CD14-positive monocyte (primary cell): Measurements from ENCODE around the gene PLEKHO1. TPM values are rescaled to one million over a fixed set of nuclear protein-coding genes. Genes with fewer than 3 reads are reported as not detected.
"Not testable (repeated sequence)": the region's sequence is repeated elsewhere in the genome, so short reads cannot be mapped to it uniquely, and the experiment has no call there.

Experiments used
- DNase-seq, 3 donors: peaks; one replicate each; pipeline ENCODE4 v3.0.0-alpha.2; 2011 to 2022
- H2AFZ ChIP-seq: 2 replicates; pipeline ENCODE4 v1.6.0; 2012; ENCODE audit warnings: mild to moderate bottlenecking, low read depth, low read length, inconsistent platforms; ENCODE audit not compliant: insufficient read depth, poor library complexity, severe bottlenecking
- H3K27ac ChIP-seq, 2 donors: 1 replicate in 1 of 2; 2 replicates in 1 of 2; pipeline ENCODE4 v1.5.1; 2012 to 2013; ENCODE audit warnings: low read length in 2 of 2, control low read depth in 1 of 2, inconsistent platforms in 1 of 2, low read depth in 1 of 2, mild to moderate bottlenecking in 1 of 2
- H3K27me3 ChIP-seq, 2 donors: one replicate each; pipeline versions ENCODE4 v1.6.0 to v1.6.1; 2011 to 2013; ENCODE audit warnings: low read length in 2 of 2; ENCODE audit not compliant: control insufficient read depth in 2 of 2, insufficient read depth in 2 of 2
- H3K36me3 ChIP-seq, 2 donors: replicated peaks in 1 of 2; 1 replicate in 1 of 2; 2 replicates in 1 of 2; pipeline versions ENCODE4 v1.5.1 to v1.6.1; 2012 to 2013; ENCODE audit warnings: low read length in 2 of 2, control low read depth in 1 of 2, inconsistent platforms in 1 of 2, mild to moderate bottlenecking in 1 of 2; ENCODE audit not compliant: insufficient read depth in 2 of 2, control insufficient read depth in 1 of 2
- H3K4me1 ChIP-seq, 2 donors: 1 replicate in 1 of 2; 2 replicates in 1 of 2; pipeline versions ENCODE4 v1.5.1 to v1.6.1; 2012 to 2013; ENCODE audit warnings: low read length in 2 of 2, control low read depth in 1 of 2, inconsistent platforms in 1 of 2, mild to moderate bottlenecking in 1 of 2, moderate library complexity in 1 of 2; ENCODE audit not compliant: insufficient read depth in 2 of 2, control insufficient read depth in 1 of 2
- H3K4me2 ChIP-seq: replicated peaks from 2 replicates; pipeline ENCODE3; 2012; ENCODE audit warnings: low read length, moderate library complexity, mild to moderate bottlenecking; ENCODE audit not compliant: poor library complexity, severe bottlenecking; ENCODE audit errors: extremely low read depth
- H3K4me3 ChIP-seq, 3 experiments: fragments of 200-600 bp in 1 of 3; sonication (generic) in 1 of 3; replicated peaks in 1 of 3; 1 replicate in 2 of 3; 2 replicates in 1 of 3; pipeline ENCODE4 v1.5.1; 2011 to 2013; ENCODE audit warnings: low read length in 3 of 3, mild to moderate bottlenecking in 3 of 3, control low read depth in 2 of 3, low read depth in 2 of 3, inconsistent platforms in 1 of 3, moderate library complexity in 1 of 3
- H3K79me2 ChIP-seq: 2 replicates; pipeline ENCODE4 v1.6.0; 2012; ENCODE audit warnings: mild to moderate bottlenecking, control low read depth, inconsistent platforms, low read length, moderate library complexity; ENCODE audit not compliant: insufficient read depth
- H3K9ac ChIP-seq: 2 replicates; pipeline ENCODE4 v1.6.0; 2017; ENCODE audit warnings: low read length, mild to moderate bottlenecking; ENCODE audit not compliant: insufficient read depth, poor library complexity, severe bottlenecking
- H3K9me3 ChIP-seq, 2 donors: replicated peaks in 1 of 2; 1 replicate in 1 of 2; 2 replicates in 1 of 2; pipeline versions ENCODE4 v1.5.1 to v1.6.1; 2012 to 2013; ENCODE audit warnings: low read length in 2 of 2, control low read depth in 1 of 2; ENCODE audit not compliant: control insufficient read depth in 1 of 2, insufficient read depth in 1 of 2
- H4K20me1 ChIP-seq: 2 replicates; pipeline ENCODE4 v1.6.0; 2012; ENCODE audit warnings: mild to moderate bottlenecking, low read length, control low read depth, moderate library complexity; ENCODE audit not compliant: insufficient read depth
- H3K27ac Mint-ChIP-seq, 7 donors: one replicate each; pipeline ENCODE4 v1.8.0; 2020; ENCODE audit warnings: mild to moderate bottlenecking in 7 of 7, mixed read lengths in 7 of 7, moderate library complexity in 6 of 7, inconsistent platforms in 2 of 7
- H3K27me3 Mint-ChIP-seq, 3 donors: one replicate each; pipeline ENCODE4 v1.8.0; 2021 to 2022; ENCODE audit warnings: low read depth in 3 of 3, mild to moderate bottlenecking in 3 of 3, mixed read lengths in 3 of 3, moderate library complexity in 3 of 3, inconsistent platforms in 1 of 3
- H3K36me3 Mint-ChIP-seq, 2 donors: one replicate each; pipeline ENCODE4 v1.8.0; 2020; ENCODE audit warnings: mixed read lengths in 2 of 2, inconsistent platforms in 1 of 2, mild to moderate bottlenecking in 1 of 2
- H3K4me1 Mint-ChIP-seq: one replicate; pipeline ENCODE4 v1.8.0; 2020; ENCODE audit warnings: mild to moderate bottlenecking, mixed read lengths
- H3K4me3 Mint-ChIP-seq, 2 donors: one replicate each; pipeline ENCODE4 v1.8.0; 2020; ENCODE audit warnings: mild to moderate bottlenecking in 2 of 2, mixed read lengths in 2 of 2, moderate library complexity in 1 of 2
- H3K9me3 Mint-ChIP-seq, 7 donors: one replicate each; pipeline ENCODE4 v1.8.0; 2020 to 2022; ENCODE audit warnings: mixed read lengths in 7 of 7, mild to moderate bottlenecking in 6 of 7, moderate library complexity in 6 of 7, inconsistent platforms in 2 of 7
- CTCF ChIP-seq: fragments of 200-600 bp; IDR thresholded peaks from one replicate; pipeline ENCODE4 v1.8.0; 2022; ENCODE audit warnings: antibody characterized with exemption, mild to moderate bottlenecking
- WGBS: methylation state at CpG from one replicate; pipeline ENCODE4 v1.1.5; 2013; ENCODE audit warnings: missing lambda C conversion rate; ENCODE audit not compliant: insufficient coverage; 5-methylcytosine and 5-hydroxymethylcytosine counted together
- intact Hi-C, 2 donors: fragments of 100-400 bp; cut with micrococcal nuclease; formaldehyde crosslinking; loops; one replicate each; pipeline versions ENCODE4 v1.15.0 to v1.15.1; 2023
- polyA plus RNA-seq, 3 donors: library from polyadenylated mRNA; depleted of rRNA in 1 of 3; unstranded in 2 of 3; stranded (reverse) in 1 of 3; fragments of 300-500 nt in 2 of 3; fragments of >200 nt in 1 of 3; fragmentation: Illumina TruSeq in 2 of 3; gene quantifications; 1 replicate in 2 of 3; 2 replicates in 1 of 3; pipeline ENCODE4 v1.2.3, GENCODE V29; 2012 to 2021

The PLEKHO1 gene
- polyA plus RNA-seq, 3 donors: 87.2 to 170 (median 110) TPM

- peak overlapping the region in 1 of 3 experiments; percentile 70 for H3K4me3 ChIP-seq
- peaks cover 0 to 4% (median 0%) of the 10 kb centered on the region in 3 donors for H3K27me3 Mint-ChIP-seq
- peak overlapping the region in 1 of 2 donors; percentile 85 for H3K4me3 Mint-ChIP-seq
- DNase-seq: no peak
- peaks cover 60% of the 10 kb centered on the region for H3K4me1 Mint-ChIP-seq
- no peak overlapping the region for H3K4me2 ChIP-seq
- H3K9me3 Mint-ChIP-seq: no peaks in the 10 kb centered on the region
- peak overlapping the region; percentile 80 to 97 (median 95) for H3K27ac Mint-ChIP-seq
- peaks cover 73% of the 10 kb centered on the region in 2 donors for H3K4me1 ChIP-seq
- H3K9me3 ChIP-seq: no peaks in the 10 kb centered on the region
- peaks cover 3 to 14% of the 10 kb centered on the region in 2 donors for H3K36me3 Mint-ChIP-seq
- H3K9ac ChIP-seq: no peak overlapping the region
- no peaks in the 10 kb centered on the region for H3K36me3 ChIP-seq
- intact Hi-C loops: loop anchor here (5.0 to 10.0 kb wide), 4 partner anchors 49 to 291 kb away; partner anchors contain the start of genes ANP32E (in 1 of the 2), BOLA1 (in 1 of the 2) and MTMR11 (in 1 of the 2)
- peak overlapping the region; percentile 82 to 88 for H3K27ac ChIP-seq
- H2AFZ ChIP-seq: no peak overlapping the region
- H3K79me2 ChIP-seq: no peaks in the 10 kb centered on the region
- no peaks in the 10 kb centered on the region for H4K20me1 ChIP-seq
- WGBS: 100% methylated on average over 3 of the region's 7 CpGs
- TF ChIP-seq CTCF: no peak
- no peaks in the 10 kb centered on the region for H3K27me3 ChIP-seq
These were observed 35.8 kb downstream of the PLEKHO1 start for GRCh38 chr1:150185481-150185880.

- WGBS: 56% methylated on average over 4 of the region's 7 CpGs
- H3K79me2 ChIP-seq, H3K9me3 ChIP-seq, H4K20me1 ChIP-seq, H2AFZ ChIP-seq, H3K27me3 Mint-ChIP-seq, H3K27me3 ChIP-seq, H3K9me3 Mint-ChIP-seq, H3K36me3 ChIP-seq, DNase-seq: not testable (repeated sequence)
- Mint-ChIP-seq H3K4me3 (peak overlapping the region; percentile 56 to 85), H3K36me3 (peaks cover 5 to 10% of the 10 kb centered on the region in 2 donors), H3K27ac (peak overlapping the region; percentile 93 to 97 (median 95)), H3K4me1 (peaks cover 53% of the 10 kb centered on the region)
- intact Hi-C loops: loop anchor here (5.0 to 10.0 kb wide), 4 partner anchors 48 to 292 kb away; partner anchors contain the start of genes ANP32E (in 1 of the 2), BOLA1 (in 1 of the 2) and MTMR11 (in 1 of the 2)
- peak overlapping the region; percentile 65 for H3K4me2 ChIP-seq
- peaks cover 63 to 64% of the 10 kb centered on the region in 2 donors for H3K4me1 ChIP-seq
- H3K27ac ChIP-seq: peak overlapping the region; percentile 82 to 88
- peak overlapping the region in 2 of 3 experiments; percentile 27 to 70 for H3K4me3 ChIP-seq
- peak overlapping the region; percentile 32 for H3K9ac ChIP-seq
These were observed 36.7 kb downstream of the PLEKHO1 start for GRCh38 chr1:150186438-150186788.
